GM18907 (cell line): ENCODE data around the gene SMYD3.
"Not testable (repeated sequence)": the region's sequence is repeated elsewhere in the genome, so short reads cannot be mapped to it uniquely, and the experiment has no call there.

Experiments
- ATAC-seq: cut with Tn5 transposase; IDR thresholded peaks from one replicate; pipeline ENCODE4 v1.9.1; 2021; ENCODE audit warnings: mild to moderate bottlenecking, moderate library complexity; ENCODE audit not compliant: unreplicated experiment

The SMYD3 gene

DNA sequence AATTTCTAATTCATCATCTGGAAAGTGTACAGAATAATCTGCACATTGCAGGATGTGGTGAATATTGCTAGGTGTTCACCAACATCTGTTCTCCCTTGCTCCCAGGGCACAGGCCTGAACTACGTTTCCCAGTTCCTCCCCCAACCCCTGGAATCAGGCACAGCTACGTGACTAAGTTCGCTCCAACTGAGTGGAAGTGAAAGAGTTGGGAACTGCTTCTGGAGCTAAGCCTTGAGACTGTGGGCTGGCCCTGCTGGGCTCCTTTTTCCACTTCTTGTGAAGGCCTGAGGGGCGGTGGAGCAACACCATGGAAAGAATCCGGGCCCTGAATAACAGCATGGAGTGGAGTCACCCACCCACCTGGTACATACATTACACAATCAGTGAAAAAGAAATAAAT, 534.6 kb downstream of the SMYD3 start:
- no peak for ATAC-seq

GRCh38 chr1:245971711-245972085, 535.4 kb downstream of the SMYD3 start:
- no peak for ATAC-seq

DNA sequence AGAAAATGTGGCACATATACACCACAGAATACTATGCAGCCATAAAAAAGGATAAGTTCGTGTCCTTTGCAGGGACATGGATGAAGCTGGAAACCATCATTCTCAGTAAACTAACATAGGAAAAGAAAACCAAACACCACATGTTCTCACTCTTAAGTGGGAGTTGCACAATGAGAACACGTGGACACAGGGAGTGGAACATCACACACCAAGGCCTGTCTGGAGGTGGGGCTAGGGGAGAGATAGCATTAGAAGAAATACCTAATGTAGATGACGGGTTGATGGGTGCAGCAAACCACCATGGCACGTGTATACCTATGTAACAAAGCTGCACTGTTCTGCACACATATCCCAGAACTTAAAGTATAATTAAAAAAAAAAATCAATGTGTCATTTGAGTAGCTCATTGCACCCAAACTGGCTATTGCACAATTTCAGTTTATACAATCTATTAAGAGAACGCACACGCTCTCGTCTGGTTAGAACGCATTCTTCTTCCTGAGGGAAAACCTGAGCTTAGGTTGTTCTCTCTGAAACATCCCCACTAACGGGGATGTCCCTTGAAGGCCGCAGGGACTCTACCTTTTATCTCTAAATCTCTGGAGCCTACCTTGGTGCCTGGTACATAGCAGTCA, 535.9 kb downstream of the SMYD3 start:
- ATAC-seq, result not testable (repeated sequence)

DNA sequence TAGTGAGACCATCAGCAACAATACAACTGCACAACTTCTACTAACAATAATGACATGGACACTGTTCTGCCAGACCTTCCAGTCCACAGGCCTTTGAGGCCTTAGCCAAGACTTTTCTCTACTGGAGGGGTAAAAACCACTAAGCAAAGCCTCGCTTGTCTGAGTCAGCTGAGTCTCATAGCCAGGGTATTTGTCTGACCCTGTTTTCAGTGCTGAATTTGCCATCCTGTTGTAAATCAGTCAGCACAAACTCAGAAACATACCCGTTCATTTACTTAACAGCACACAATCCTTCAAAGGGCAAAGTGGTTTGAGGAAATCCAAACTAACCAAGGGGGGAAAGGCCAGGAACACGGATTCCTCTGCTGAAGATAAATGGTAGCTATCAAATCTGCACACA, 537.8 kb downstream of the SMYD3 start:
- no peak for ATAC-seq

GRCh38 chr1:245968775-245969174, 538.3 kb downstream of the SMYD3 start:
- no peak for ATAC-seq

DNA sequence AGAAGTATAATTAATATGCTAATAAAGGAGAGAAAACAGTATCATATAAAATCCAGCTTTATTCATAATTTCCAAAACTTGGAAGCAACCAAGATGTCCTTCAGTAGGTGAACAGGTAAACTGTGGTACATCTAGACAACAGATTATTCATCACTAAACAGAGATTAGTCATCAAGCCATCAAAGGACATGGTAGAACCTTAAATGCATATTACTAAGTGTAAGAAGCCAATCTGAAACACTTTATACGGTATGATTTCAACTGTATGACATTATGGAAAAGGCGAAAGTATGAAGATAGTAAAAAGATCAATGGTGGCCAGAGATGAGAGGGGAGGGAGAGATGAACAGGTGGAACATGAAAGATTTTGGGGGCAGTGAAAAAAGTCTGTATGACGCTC, 541.7 kb downstream of the SMYD3 start:
- ATAC-seq, result no peak

DNA sequence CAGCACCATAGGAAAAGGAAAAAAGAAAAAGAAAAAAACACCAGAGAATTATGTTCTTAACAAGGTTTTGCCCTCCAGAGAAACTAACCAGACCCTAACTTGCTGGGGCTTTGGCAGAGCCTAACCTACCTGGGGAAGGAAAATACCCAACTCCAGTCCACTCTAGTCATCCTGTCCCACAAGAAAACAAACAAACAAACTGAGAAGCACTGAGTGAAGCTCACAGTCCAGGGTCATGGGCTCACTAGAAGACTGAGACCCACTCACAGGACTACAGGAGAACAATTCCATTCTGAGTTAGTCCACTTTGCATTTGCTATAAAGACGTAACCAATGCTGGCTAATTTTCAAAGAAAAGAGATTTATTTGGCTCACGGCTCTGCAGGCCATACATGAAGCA, 543.4 kb downstream of the SMYD3 start:
- ATAC-seq, result no peak

DNA sequence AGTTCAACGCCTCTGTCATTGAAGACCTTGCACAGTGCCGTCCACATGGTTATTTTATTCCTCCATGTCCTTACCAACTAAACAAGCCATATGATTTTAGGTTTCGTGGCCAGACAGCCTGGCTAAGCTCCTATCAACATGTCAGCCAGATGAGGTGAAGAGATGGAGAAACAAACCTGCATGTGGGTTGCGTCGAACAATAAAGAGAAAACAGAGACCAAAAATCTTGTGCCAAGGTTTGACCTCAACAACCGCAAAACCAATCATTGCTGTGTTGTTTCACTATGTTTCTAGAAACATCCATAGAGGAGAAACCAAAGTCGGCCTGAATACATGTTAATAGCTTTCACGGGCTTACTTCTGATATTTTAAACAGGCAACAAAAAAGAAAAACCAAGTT, 544.6 kb downstream of the SMYD3 start:
- no peak for ATAC-seq

DNA sequence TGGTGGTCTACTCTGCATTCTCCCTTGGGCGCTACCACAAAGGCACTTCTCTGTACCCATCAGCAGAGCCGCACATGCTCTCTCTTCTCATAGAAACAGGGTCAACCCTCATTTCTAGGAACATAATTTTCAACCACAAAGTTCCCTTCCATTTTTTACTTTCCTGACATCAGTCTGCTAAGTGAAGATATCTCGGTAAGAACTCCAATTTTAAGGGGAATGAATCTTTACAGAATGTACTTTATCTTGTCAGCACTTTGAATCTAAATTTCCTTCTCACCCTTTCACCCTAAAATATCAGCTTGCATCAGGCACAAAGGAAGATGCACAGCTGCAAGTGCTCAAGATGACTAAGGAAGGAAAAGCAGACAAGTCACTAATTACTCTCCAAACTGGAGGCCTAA, 545.9 kb downstream of the SMYD3 start:
- no peak for ATAC-seq

GRCh38 chr1:245960171-245960570, 546.9 kb downstream of the SMYD3 start:
- ATAC-seq, result no peak

DNA sequence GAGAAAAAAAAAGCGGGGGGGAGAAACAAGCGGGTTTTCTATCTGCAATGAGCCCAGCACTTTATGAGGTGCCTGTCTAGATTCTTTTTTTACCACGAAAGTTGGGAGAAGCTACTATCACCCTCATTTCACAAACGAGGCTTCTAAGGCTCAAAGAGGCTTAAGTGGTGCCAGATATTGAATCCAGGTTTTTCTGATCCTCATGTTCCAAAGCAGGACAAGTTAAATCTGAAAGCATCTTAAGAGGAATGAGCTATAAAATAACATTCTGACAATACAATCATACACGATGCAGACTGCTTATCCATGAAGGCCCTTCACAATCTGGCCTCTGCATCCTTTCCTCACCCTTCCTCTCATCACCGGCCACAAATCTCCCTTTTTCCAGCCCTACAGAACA, 549.1 kb downstream of the SMYD3 start:
- no peak for ATAC-seq

- ATAC-seq, result no peak
Observed at GRCh38 chr1:245957427-245957826, 549.7 kb downstream of the SMYD3 start.

DNA sequence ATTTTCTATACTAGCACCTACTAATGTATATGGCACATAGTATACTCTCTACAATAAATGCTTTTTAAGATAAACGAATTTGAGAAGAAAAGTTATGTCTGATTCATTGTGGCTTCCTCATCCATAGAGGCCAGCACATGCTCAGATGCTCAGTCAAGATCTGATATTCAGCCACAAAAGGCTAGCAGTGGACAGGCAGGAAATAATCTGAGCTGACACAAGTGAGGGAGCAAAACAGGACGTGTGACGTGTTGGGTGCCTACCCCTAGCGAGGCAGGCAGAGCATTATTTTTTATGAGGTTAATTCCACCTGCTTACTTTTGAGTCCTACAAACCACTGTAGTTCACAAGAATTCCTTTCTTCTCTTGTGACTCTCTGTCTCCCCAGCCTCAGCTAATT, 550.9 kb downstream of the SMYD3 start:
- no peak for ATAC-seq

DNA sequence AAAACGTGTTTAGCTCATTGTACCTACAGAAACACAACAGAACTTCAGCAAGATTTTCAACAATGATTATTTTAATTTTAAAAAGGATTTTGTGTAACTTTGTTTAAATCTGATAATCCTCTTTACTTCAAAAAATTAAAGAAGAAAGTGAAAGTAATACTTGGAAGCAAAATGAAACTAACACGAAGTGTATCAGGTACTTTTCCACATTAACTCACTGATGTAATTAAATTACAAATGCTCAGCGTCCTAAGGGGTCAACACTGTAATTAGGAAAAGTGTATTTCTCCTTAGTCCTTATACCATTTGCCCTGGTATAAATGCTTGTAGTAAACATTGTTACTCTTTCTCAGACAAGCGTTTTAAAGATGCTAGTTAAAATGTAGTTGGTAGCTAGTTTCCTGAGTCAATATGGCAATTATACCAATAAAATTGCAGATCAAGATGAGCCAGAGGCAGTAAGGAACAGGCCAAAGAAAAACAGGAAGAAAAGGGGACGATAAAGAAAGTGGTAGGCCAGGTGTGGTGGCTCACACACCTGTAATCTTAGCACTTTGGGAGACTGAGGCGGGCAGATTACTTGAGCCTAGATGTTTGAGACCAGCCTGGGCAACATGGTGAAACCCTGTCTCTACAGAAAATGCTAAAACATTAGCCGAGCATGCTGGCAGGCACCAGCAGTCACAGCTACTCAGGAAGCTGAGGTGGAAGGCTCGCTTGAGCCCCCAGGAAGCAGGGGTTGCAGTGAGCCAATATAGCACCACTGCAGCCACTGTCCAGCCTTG, 553.0 kb downstream of the SMYD3 start:
- peak; percentile 68 for ATAC-seq

DNA sequence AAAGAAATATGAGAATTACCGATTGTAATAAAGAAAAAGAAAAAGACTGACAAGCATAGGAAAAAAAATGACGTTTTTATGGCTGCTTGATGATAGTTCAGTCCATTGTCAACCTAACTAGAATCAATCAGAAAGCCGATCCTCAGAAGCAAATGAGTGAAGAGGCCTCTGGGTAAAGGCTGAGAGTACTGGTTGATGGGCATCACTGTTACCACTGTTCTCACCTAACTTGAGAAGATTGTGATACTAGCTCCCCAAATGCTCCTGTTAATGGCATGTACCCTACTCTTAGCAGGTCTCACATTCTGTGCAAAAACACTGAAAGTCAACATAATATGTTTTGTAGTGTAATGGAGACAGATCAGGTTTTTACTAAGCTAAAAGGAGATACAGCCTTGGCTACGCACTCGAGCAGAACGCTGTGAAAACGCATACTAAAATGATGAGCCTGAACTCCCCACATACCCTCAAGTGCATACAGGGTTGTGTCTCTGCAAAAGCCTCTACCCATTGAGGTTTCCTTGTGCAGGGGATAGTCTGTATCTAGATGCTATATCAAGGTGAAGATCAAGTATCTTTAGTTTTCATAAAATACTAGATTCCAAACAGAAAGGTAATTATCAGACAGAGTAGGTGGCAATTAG, 554.6 kb downstream of the SMYD3 start:
- no peak for ATAC-seq

- no peak for ATAC-seq
Observed at GRCh38 chr1:245948786-245949185, 558.3 kb downstream of the SMYD3 start.

DNA sequence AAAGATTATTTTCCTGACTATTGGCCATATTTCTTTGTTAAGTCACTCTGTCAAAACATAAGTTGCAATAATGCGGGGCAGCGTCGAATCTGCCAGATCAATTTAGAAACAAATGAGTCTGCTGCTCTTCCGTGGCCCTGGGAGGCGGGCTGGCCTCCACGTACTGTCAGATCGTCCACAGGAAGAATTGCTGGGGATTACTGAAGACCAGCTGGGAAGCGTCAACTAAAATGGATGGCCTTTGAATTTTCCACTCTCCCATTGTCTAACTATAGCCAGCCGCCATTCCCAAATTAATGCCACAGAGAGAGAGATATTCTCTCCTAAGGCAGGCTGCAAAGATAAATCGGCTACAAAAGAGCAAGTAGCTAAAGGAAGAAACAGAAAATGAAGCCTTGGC, 560.2 kb downstream of the SMYD3 start:
- ATAC-seq, result no peak

DNA sequence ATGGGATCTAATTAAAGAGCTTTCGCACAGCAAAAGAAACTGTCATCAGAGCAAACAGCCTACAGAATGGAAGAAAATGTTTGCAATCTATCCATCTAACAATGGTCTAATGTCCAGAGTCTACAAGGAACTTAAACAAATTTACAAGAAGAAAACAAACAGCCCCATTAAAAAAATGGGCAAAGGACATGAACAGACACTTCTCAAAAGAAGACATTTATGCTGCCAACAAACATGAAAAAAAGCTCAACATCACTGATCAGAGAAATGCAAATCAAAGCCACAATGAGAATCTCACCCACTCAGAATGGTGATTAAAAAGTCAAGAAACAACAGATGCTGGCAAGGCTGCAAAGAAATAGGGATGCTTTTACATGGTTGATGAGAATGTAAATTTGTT, 561.9 kb downstream of the SMYD3 start:
- not testable (repeated sequence) for ATAC-seq

GRCh38 chr1:245942856-245943255, 564.2 kb downstream of the SMYD3 start:
- ATAC-seq, result no peak

DNA sequence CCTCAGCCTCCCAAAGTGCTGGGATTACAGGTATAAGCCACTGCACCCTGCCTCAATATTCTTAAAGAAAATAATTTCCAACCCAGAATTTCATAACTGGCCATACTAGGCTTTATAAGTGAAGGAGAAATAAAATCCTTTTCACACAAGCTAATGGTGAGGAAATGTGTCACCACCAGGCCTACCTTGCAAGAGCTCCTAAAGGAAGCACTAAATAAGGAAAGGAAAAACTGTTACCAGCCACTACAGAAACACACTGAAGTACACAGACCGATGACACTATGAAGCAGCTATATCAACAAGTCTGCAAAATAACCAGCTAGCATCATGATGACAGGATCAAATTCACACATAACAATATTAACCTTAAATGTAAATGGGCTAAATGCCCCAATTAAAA, 565.3 kb downstream of the SMYD3 start:
- ATAC-seq, result not testable (repeated sequence)

GRCh38 chr1:245939756-245940345, 567.2 kb downstream of the SMYD3 start:
- ATAC-seq, result no peak

- no peak for ATAC-seq
Observed at GRCh38 chr1:245938046-245938435, 569.0 kb downstream of the SMYD3 start.
